Activated naive CD4-positive, alpha-beta T cell treated with Interleukin-2 at 50 U/mL for 16 hours (primary cell): ENCODE results near the gene ESRRA.

Source experiments
- DNase-seq: peaks from one replicate; pipeline ENCODE4 v3.0.0-alpha.2; 2020

The ESRRA gene

DNA sequence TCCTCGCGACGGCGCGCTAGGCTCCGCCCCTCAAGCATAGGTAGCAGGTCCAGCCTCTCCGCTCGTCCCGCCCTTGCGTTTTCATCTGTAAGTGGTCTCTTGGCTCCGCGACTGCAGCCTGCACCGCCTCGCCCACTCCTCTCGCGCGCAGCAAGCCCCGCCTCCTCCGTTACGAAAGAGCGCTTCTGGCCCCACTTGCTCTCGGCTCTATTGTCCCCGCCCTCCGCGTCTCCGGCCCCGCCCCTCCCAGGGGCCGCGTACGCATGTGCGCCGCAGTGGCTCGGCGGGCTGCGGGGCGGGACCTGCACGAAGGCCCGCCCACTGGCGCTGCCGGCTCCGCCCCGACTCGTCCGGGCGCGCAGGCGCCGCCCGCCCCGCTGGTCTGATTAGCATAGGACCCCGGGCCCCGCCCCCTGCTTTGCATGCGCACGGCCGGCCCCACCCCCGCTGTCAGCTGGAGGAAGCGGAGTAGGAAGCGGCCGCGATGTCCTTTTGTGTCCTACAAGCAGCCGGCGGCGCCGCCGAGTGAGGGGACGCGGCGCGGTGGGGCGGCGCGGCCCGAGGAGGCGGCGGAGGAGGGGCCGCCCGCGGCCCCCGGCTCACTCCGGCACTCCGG, at the start of gene ESRRA:
Gene ESRRA (plus strand): TSS at position 450 of the 616 bp plus-strand sequence. CDS start 1,656 bp downstream, outside the sequence.
- peak; percentile 99 for DNase-seq

DNA sequence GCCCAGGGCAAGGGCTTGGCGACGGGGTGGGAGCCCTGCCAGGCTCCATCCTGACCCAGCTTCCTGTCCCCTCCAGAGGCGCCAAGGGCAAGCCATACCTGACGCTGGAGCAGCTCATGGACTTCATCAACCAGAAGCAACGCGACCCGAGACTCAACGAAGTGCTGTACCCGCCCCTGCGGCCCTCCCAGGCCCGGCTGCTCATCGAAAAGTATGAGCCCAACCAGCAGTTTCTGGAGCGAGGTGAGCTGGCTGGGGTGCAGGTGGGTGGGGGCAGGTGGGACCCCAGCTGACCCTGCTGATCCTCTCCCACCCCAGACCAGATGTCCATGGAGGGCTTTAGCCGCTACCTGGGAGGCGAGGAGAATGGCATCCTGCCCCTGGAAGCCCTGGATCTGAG, 49.0 kb upstream of the ESRRA start:
- DNase-seq, result no peak

DNA sequence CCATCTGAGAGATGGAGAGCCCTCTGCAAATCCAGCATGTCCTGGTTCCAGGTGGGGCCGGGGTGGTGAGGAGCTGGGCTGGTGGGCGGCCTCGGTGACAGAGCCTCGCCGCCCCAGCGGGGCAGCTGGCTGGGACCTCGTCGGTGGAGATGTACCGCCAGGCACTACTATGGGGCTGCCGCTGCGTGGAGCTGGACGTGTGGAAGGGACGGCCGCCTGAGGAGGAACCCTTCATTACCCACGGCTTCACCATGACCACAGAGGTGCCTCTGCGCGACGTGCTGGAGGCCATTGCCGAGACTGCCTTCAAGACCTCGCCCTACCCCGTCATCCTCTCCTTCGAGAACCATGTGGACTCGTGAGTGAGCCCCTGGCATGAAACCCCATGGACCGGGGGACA, 47.0 kb upstream of the ESRRA start:
- DNase-seq, result no peak

DNA sequence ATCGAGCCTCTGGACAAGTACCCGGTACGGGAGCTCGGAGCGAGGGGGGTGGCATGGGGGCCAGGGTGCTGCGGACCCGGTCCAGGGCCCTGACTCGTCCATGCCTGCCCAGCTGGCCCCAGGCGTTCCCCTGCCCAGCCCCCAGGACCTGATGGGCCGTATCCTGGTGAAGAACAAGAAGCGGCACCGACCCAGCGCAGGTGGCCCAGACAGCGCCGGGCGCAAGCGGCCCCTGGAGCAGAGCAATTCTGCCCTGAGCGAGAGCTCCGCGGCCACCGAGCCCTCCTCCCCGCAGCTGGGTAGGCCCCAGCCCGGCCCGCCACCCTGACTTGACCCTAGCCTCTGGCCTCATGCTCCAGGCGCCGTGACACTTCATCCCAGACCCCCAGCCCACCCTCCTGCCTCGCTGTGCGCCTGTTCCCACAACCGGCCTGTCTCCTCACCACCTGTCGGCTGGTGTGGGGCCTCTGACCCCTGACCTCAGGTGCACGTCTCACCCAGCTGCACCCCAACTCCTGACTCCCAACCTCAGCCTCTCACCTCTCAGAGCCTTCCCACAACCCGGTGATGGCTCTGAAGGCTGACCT, 46.3 kb upstream of the ESRRA start:
- no peak for DNase-seq

DNA sequence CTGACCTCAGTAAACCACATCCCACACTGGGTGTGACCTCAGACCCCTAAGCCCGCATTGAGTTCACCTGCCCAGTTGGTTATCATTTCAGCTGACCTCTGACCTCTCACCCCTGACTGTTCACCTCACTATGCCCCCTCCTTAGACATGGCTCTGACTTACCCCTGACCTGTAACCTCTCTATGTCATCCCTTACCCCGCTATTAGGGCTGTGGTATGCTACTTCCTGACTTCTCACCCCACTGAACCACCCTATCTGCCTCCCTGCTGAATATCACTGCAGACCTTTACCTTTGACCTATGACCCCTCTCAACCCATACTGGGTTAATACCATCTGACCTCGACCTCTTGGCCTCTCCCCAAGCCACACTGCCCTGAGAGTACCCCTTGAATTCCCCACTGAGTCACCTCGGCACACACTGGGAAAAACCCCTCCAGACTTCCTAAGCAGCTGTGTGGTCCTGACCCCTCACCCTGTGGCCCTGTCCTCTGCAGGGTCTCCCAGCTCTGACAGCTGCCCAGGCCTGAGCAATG, 45.7 kb upstream of the ESRRA start:
- DNase-seq, result no peak

DNA sequence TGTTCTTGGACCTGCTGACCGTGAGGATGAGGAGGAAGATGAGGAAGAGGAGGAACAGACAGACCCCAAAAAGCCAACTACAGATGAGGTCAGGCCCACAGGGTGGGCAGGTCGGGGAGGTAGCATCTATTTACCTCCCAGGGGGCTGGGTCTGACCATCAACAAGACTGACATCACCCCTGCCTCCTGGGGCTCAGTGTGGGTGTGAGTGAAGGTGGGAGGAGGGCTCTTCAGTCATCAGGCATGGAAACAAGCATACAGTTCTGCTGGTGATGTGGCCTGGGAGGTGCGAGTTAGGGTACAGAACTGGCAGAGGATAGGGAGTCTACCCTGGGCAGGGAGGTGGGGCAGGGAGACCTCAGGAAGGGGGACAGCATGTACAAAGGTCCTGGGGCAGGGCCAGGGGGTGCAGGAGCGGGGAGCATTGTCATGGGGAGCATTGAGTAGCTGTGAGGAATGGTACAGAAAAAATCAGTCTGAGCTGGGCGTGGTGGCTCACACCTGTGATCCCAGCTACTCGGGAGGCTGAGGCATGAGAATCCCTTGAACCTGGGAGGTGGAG, 45.1 kb upstream of the ESRRA start:
- no peak for DNase-seq

DNA sequence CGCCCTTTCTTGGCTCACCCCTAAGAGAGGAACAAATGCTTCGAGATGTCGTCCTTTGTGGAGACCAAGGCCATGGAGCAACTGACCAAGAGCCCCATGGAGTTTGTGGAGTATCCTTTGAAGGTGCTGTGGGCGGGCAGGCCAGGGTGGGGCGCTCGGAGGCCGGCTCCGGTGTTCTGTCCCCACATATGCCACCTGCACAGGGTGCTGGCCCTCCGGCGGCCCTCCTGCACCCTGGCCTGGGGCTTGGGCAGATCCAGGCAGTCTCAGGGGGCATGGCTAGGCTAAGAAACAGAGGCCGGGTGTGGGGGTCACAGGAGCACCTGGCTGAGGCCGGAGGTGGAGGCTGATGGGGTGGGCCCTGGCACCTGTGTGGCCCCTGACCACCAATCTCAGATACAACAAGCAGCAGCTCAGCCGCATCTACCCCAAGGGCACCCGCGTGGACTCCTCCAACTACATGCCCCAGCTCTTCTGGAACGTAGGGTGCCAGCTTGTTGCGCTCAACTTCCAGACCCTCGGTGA, 43.7 kb upstream of the ESRRA start:
- no peak for DNase-seq

DNA sequence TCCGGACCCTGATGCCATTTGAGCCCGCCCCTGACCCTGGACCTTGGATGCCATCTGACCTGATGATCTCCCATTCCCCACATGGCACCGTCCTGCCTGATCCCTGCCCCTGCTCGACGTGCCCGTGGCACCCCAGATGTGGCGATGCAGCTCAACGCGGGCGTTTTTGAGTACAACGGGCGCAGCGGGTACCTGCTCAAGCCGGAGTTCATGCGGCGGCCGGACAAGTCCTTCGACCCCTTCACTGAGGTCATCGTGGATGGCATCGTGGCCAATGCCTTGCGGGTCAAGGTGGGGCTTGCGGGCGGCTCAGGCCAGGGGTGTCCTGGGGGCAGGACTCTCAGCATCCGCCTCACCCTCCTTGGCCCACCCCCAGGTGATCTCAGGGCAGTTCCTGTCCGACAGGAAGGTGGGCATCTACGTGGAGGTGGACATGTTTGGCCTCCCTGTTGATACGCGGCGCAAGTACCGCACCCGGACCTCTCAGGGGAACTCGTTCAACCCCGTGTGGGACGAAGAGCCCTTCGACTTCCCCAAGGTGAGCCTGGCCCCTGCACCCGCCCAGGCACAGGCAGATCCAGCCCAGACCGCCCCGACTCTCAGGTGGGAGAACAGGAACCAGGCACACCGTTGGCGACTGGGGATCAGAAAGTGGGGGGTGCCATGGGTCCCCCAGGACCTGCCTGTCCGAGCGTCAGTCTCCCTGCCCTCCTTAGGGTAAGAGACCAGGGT, 42.9 kb upstream of the ESRRA start:
- DNase-seq, result no peak

DNA sequence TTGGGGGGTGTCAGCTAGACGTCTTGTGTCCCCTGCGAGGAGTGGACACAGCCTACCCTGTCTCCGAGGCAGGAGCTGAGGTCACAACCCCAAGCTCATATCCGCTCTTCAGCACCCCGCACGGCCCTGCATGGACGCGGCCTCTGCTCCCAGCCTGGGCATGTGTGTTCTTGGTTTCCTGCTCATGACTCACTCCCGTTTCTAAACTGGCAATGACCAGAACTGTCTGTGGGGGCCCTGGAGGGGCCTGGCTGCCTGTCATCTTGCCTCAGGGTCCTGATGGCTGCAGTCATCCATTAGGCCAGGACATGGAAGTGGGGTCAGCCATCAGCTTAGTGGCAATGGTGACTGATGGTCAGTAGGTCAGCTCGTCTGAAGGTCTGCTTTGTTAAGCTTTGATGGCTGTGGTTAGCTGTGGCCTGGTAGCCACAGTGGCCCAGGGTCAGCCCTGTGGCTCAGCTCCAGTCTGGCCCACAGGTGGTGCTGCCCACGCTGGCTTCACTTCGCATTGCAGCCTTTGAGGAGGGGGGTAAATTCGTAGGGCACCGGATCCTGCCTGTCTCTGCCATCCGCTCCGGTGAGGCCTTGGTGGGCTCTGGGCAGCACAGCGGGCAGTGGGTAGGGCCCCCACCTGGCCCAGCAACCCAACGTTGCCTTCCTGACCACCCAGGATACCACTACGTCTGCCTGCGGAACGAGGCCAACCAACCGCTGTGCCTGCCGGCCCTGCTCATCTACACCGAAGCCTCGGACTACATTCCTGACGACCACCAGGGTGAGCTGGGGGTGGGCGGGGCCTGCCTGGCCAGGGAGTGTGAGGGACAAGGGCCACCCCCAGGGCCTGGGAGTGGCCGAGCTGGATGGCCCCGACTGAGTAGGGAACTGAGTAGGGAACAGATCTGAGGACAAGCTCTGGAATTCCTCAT, 42.0 kb upstream of the ESRRA start:
- DNase-seq, result no peak

DNA sequence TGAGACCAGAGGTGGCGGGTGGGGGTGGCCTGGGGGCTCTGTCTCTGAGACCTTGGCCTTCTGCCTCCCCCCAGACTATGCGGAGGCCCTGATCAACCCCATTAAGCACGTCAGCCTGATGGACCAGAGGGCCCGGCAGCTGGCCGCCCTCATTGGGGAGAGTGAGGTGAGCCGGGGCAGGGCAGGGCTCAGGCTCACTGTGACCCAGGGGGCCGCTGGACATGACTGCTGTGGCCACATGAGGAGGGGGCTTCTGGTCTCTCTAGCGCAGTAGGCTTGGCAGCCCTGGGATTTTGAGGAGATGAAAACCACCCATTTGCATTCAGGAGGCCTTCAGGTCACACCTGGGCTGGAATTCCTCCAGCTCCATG, 41.4 kb upstream of the ESRRA start:
- no peak for DNase-seq

DNA sequence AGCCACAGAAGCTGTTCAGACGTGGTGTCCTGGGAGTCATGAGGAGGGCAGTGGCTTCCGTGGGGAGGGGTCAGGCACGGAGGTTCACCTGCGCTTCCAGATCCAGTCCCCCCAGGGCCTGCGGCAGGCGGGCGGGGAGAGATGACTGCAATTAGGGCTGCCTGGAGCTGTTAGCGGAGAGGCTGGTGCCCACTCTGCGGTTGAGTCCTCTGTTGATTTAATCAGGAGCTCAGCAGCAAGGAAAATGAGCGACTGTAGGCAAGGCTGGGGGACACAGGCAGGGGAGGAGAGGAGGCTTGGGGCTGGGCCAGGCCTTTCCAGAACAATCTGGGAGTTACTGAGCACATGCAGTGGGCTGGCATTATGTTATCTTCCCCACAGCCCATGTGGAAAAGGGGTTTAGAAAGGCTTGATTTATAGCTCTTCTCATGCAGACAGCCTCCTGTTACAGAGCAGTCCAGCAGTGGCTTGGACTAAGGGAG, 40.9 kb upstream of the ESRRA start:
- DNase-seq, result no peak

DNA sequence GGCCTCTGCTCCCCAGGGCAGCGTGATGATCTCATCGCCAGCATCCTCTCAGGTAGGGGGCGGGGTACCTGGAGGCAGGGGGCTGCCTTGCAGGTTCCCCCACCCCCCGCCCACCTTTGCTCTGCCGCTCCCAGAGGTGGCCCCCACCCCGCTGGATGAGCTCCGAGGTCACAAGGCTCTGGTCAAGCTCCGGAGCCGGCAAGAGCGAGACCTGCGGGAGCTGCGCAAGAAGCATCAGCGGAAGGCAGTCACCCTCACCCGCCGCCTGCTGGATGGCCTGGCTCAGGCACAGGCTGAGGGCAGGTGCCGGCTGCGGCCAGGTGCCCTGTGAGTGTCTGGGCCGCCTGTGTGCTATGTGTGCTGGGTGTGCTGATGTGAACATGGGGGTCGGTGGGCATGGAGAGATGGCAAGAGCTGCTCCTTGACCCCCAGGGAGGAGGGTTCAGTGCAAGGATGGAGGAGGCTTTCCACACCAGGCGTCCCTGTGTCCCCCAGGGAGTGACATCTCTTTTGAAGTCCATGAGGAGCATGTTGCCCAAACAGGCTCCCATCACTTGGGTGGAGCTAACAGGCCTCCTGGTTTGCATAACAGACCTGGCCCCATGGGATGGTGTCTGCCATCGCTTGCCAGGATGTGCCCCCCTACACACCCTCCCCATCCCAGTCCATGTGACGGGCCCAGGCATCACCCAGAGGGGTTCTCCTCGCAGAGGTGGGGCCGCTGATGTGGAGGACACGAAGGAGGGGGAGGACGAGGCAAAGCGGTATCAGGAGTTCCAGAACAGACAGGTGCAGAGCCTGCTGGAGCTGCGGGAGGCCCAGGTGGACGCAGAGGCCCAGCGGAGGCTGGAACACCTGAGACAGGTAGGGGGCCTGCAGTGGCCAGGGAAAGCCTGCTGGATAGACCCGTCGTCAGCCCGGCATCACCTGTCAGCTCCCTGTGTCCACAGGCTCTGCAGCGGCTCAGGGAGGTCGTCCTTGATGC, 39.9 kb upstream of the ESRRA start:
- no peak for DNase-seq

DNA sequence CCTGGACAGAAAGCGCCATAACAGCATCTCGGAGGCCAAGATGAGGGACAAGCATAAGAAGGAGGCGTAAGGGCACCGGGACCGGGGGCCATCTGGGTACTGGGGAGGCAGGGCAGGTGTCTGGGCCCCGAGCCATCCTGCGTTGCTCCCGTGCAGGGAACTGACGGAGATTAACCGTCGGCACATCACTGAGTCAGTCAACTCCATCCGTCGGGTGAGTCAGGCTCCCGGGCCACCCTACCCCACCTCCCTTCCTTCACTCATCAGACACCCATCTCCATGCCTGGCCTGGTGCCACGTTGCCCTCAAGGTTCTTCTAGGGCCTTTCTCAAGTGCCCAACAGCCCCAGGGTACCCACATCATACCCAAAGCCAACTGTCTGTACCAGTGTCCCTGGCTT, 39.0 kb upstream of the ESRRA start:
- DNase-seq, result no peak

DNA sequence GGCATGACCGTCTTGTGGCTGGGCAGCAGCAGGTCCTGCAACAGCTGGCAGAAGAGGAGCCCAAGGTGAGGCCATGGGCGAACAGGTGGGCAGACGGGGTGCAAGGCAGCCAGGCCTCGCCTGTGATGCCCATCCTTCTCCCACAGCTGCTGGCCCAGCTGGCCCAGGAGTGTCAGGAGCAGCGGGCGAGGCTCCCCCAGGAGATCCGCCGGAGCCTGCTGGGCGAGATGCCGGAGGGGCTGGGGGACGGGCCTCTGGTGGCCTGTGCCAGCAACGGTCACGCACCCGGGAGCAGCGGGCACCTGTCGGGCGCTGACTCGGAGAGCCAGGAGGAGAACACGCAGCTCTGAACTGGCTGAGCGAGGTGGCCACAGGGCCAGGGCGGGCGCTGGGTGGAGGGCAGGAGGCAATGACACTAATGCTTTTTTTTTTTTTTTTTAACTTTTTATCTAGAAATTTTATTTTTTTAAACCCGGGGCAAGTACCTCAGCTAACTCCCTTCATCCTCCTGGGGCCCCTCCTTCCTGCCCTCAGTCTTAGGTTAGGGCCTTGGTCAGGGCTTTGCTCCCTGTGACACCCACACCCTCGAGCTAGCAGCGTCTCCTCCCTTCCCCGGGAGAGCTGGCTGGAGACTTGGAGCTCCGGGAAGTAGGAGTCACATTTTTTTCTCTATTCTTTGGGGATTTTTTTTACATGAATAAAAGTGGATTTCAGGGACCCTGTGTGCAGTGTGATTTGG, 37.9 kb upstream of the ESRRA start:
- no peak for DNase-seq

DNA sequence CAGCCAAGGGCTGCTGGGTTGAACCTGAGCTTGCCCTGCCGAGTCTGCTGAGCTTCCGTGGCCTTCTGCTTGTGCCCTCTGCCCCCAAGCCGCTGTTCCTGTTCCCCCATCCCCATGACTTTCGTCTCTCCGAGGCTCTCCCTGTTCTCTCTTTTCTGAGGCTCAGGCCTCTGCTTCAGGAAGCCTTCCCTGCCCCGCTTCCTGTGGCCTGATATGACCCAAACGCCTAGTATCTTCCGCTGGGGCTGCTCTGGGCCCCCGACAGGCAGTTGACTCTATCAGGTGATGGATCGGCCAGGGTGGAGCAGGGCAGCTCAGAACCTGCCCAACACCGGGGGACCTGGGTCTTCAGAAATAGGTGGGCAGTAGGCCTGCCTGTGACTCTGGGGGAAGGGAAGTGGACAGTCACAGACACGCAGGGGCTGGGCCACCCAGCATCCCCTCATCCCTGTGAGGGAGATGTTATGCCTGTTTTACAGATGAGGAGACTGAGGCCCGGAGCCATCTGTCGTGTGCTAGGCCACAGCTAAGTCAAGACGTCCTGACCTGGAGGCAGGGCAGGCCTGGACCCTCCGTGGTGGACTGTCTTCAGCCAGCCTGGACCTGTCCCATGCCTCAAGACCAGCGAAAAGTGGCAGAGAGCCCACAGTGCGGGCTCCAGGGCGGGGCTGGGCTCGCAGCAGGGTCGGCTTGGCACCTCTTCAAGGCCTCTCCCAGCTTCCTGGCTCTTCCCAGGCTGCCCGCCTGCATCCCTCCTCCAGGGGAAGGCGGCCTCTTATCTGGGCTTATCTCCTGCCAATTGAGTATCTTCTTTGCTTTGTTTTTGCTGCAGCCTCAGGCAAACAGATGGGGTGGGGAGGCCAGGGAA, 37.1 kb upstream of the ESRRA start:
- no peak for DNase-seq

DNA sequence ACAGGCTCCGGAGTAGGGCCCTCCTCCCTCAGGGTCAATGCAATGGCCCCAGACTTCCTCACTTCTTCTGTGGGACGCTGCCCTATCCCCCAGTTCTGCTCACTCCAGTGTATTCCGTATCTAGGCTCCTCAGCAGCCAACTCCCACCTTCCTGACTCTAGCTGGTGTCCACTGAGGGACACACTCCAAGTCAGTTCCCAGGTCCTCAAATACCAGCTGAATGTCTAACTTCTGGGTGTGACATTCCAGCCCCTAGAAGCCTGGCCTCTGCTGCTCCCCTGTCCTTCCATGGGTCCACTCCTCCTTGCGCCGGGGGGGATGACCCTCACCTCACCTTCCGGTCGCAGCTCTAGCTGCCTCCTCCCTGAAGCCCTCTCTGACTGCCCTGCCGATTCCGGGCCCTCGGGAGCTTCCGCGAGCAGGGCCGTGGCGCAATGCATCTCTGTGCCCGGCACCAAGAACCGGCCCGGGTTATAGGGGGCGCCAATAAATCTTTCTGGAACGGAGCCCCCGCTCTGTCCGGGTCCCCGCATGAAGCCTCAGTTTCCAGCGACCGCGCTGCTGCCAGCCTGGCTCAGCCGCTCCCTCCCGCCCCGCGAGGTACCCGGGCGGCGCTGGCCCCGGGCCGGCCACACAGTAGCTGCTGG, 36.3 kb upstream of the ESRRA start:
- peak; percentile 45 for DNase-seq

DNA sequence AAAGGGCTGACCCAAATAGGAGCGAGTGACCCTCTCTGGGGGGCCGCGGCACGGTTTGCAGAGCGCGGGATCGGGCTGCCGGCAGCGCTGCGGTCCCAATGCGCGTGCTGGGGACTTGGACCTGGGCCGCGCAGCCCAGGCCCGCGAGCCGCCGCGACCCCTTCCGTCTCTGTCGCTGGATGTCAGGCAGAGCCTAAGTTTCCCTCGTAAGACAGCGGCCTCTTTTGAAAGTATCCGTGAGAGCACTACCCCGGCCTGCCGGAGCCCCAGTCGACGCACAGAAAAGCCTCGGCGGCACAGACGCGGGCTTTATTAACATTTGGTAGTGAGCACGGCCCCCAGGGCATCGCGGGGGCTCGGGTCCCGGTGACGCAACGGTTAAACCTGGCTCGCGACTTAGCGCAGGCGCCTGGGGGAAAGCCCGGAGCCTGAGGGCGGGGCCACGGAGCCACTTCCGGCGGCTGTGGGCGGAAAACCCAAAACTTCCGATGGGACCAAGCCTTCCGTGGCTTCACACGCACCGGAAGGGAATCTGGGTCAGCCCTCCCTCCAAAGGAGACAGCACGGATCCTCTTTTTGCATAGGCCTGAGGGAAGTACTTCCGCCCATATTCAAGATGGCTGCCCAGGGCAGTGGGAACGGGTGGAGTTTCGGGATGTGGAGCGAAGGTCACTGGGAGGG, 35.6 kb upstream of the ESRRA start:
- DNase-seq, result peak; percentile 99
